Middle frontal gyrus (tissue), 1 donor: ENCODE measurements around the gene CDH1.
"Not testable (repeated sequence)": the region's sequence is repeated elsewhere in the genome, so short reads cannot be mapped to it uniquely, and the experiment has no call there.

ENCODE experiments used
- DNase-seq: peaks from one replicate; pipeline ENCODE4 v3.0.0-alpha.2; 2015; ENCODE audit warnings: low spot score; ENCODE audit errors: extremely low spot score

The CDH1 gene

DNA sequence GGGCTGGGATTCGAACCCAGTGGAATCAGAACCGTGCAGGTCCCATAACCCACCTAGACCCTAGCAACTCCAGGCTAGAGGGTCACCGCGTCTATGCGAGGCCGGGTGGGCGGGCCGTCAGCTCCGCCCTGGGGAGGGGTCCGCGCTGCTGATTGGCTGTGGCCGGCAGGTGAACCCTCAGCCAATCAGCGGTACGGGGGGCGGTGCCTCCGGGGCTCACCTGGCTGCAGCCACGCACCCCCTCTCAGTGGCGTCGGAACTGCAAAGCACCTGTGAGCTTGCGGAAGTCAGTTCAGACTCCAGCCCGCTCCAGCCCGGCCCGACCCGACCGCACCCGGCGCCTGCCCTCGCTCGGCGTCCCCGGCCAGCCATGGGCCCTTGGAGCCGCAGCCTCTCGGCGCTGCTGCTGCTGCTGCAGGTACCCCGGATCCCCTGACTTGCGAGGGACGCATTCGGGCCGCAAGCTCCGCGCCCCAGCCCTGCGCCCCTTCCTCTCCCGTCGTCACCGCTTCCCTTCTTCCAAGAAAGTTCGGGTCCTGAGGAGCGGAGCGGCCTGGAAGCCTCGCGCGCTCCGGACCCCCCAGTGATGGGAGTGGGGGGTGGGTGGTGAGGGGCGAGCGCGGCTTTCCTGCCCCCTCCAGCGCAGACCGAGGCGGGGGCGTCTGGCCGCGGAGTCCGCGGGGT, at the start of gene CDH1:
TSS of gene CDH1 (plus strand) at position 247 of the 684 bp plus-strand sequence. CDS start at position 371, 124 bp downstream.
- no peak for DNase-seq

DNA sequence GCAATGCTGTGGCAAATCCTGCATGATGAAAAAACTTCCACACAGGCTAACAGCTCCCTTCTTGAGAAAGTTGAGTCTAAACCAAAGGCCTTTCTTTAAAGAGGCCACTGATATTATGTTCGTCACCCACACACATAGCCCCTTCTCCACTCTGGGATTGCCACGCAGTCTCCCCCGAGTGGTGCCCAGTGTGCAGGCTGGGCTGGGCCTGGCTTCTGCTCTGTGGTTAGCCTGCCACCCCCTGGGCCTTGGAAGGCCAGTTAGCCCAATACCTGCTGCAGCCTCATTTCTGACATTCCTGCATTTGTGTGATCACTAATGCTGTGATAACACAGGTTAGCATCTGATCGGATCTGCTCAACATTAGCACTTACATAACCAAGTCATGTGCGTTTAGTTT, 47.2 kb upstream of the CDH1 start:
- no peak for DNase-seq

GRCh38 chr16:68695575-68695974, 41.5 kb upstream of the CDH1 start:
- DNase-seq = no peak

DNA sequence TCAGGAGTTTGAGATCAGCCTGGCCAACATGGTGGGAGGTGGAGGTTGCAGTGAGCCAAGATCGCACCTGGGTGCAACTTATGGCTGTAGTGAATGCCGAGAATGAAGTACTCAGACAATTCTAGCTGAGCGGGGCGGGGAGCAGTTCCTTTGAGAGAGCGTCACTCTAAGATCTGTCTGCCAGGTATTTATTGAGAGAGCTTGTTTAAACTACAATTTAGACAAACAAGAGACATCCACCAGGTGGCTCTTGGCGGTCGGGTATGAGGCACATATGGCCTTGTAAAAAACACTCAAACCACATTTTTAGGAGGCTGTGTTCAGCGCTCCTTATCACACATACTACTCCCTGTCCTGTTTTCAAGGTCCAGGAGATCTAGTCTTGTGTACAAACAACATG, 40.6 kb upstream of the CDH1 start:
- no peak for DNase-seq

GRCh38 chr16:68698091-68698490, 39.0 kb upstream of the CDH1 start:
- no peak for DNase-seq

DNA sequence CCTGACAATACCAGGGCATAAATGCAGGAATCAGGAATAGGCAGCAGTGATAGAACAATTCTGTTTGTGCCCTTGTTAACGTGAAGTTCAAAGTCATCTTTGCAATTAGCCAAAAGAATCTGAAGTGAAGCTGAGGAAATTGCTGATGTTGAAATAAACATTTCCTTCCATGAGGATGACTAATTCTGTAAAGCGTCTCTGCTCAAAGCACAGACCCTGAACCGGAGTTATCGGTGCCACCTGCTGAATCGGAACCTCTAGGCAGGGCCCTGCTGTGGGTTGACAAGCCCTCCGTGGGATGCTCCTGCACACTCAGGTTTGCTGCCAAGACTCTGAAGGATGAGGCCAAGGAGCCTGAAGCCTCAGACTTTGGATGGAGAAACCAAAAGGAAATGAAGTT, 37.0 kb upstream of the CDH1 start:
- DNase-seq = no peak

DNA sequence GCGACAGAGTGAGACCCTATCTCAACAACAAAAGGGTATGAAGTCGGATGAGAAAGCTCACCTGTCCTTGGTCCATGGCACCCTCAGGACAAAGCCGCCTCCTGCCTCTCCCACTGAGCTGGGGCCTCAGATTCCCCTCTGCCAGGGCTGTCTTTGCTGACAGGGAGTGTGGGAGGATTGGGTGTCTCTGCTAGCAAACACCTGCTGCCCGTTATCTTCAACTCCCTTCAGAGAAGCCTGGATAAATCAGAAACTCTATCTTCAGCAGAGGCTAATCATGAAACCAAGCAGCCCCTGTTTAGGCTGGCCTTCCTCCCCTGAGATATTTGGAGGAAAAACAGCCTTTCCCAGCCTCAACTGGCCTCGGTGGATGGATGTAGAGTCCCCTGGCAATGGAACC, 36.3 kb upstream of the CDH1 start:
- no peak for DNase-seq

GRCh38 chr16:68704232-68704867, 32.7 kb upstream of the CDH1 start:
- peak; percentile 78 for DNase-seq

DNA sequence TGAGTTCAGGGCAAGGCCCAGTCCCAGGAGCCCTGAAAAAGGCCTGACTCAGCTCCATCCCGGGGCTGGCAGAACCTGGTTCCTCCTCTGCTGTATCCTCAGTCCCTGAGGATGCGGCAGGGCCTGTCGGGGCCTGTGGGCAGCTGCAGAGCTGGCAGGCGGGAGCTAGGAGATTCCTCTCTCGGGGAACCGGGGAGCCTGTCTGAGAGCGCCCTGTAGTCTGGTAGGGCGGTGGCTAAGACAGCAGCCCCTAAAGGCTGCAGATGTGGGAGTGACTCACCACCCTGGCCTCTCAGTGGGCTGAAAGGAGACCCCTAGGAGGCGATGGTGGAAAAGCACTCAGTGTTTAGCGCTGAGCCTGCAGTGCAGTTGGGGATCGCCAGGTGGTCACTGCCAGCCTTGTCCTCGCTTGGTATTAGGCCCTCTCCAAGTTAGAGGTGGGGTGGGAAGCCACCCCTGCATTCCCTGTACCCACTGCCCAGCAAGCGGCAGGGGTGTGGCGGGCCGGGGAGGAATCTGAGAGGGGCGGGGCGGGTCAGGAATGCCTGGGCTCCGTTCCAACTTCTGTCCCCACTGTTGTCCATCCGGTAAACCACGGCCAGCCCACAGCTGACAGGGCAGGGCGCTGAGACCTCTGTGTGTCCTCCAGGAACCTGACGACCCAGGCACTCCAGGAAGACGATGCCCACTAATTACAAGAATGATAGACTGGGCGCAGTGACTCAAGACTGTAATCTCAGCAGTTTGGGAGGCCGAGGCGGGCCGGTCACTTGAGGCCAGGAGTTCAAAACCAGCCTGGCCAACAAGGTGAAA, 29.5 kb upstream of the CDH1 start:
- DNase-seq = no peak

DNA sequence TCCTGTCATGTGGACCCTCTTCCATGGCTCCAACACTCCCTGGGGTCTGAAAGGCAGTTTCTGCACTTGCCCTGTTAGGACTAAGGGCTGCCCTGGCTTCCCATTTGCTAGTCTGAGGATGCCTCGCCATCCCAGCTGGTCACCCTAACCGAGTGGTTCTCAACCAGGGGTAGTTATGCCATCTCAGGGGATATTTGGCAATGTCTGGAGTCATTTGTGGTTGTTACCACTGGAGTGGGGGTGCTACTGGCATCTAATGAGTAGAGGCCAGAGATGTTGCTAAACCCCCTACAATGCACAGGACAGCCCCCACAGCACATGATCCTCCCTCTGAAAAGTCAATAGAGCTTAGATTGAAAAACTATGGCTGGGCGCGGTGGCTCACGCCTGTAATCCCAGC, 26.9 kb upstream of the CDH1 start:
- no peak for DNase-seq

- no peak for DNase-seq
Measured at GRCh38 chr16:68711421-68712139, 25.5 kb upstream of the CDH1 start.

DNA sequence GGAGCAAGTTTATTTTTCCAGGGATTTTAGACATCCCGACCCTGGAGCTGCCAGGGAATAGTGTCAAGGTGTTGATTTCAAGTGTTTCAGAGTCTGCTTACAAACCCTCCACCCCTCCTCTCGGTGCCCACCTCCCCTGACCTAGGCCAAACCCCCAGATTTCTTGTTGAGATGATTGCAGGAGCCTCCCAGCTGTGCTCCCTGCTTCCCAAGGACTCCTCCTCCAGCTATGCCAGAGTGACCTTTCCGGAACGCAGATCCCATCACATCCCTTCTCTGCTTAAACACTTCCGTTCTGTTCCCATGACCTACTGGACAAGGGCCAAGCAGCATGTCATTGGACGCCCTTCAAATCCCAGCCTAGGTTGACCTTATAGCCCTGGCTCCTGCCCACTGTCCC, 23.7 kb upstream of the CDH1 start:
- no peak for DNase-seq

GRCh38 chr16:68715471-68715870, 21.6 kb upstream of the CDH1 start:
- no peak for DNase-seq

GRCh38 chr16:68716516-68716915, 20.6 kb upstream of the CDH1 start:
- DNase-seq = not testable (repeated sequence)

DNA sequence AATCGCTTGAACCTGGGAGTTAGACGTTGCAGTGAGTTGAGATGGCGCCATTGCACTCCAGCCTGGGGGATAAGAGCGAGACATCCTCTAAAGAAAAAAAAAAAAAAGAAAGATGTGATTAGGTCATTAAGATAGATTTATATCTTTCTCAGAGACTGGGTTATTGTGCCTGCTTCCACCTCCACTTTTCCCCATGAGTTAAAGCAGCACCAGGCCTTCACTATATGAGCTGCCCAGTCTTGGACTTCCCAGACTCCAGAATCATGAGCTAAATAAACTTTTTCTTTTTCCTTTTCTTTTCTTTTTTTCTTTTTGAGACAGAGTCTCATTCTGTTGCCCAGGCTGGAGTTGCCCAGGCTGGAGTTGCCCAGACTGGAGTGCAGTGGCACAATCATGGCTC, 19.4 kb upstream of the CDH1 start:
- DNase-seq = no peak

DNA sequence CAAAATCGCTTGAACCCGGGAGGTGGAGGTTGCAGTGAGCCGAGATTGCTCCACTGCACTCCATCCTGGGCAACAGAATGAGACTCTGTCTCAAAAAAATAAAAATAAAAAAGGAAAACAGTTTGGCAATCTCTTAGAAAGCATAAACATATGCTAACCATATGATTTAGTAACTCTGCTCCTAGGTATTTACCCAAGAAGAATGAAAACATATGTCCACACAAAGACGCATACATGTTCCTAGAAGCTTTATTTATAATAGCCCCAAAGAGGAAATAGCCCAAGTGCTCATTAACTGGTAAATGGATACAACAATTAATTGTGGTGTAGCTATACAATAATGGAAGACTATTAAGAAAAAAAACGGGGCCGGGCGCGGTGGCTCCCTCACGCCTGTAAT, 18.5 kb upstream of the CDH1 start:
- no peak for DNase-seq

DNA sequence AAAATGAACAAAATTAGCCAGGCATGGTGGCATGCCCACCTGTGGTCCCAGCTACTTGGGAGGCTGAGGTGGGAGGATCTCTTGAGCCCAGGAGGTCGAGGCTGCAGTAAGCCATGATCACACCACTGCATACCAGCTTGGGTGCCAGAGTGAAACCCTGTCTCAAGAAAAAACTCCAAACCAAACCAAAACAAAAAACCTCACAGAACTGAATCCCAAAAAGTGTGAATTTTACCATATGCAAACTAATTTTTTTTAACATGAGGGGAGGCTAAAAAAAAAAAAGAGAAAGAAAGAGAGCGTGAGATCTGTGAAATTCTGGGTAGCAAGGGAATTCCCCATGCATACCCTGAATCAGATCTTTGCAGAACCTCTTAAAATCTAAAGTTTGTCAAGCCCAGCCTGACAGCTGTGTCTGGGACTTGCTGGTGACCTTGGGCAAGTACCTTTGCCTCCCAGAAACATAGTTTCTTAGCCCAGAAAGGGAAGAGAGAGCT, 17.1 kb upstream of the CDH1 start:
- DNase-seq = no peak

DNA sequence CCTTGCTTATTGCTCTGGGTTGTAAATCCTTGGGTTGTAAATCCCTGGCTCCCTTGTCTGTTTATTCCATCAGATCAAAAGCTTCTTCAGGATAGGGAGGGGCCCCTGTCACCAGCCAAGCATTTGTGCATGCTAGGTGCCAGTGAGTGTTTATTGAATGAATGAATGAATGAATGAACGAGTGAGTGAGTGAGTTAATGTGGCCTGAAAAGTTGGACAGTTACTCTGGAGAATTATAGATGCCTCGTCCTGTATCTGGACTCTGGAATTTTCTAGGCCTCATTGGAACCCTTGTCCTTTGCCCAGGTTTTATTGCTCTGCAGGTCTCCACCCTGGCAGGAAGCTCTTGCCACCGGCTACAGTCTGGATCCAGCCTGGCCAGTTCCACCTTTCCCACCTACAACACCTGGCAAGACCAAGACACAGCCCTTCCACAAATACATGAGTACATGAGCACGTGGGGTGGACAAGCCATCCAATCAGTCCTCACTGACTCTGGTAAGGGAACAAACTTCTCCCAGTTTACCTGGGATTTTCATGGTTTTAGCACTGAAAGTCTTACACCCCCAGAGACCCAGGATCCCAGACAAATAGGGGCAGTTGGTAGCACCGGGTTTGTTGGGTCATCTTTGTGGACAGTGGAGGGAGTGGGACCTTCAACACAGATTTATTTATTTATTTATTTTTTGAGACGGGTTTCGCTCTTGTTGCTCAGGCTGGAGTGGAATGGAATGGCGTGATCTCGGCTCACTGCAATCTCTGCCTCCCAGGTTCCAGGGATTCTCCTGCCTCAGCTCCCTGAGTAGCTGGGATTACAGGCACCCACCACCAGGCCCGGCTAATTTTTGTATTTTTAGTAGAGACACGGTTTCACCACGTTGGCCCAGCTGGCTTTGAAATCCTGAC, 14.7 kb upstream of the CDH1 start:
- DNase-seq = no peak

- no peak for DNase-seq
Measured at GRCh38 chr16:68724797-68725196, 12.3 kb upstream of the CDH1 start.

DNA sequence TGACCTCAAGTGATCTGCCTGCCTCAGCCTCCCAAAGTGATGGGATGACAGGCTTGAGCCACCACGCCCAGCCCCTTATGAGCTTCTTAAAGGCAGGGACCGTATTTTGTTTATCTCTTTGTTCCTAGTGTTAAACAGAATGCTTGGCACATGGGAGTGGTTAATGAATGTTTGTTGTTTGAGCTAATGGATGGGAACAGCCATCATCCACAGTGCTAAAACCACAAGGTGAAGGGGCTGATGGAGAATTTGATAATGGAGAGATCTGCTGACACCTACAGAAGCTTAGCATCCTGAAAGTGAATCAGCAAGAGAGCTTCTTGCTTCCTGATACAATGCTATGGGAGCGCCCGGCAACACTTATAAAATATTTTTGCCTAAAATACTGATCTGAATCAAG, 8.6 kb upstream of the CDH1 start:
- DNase-seq = no peak

DNA sequence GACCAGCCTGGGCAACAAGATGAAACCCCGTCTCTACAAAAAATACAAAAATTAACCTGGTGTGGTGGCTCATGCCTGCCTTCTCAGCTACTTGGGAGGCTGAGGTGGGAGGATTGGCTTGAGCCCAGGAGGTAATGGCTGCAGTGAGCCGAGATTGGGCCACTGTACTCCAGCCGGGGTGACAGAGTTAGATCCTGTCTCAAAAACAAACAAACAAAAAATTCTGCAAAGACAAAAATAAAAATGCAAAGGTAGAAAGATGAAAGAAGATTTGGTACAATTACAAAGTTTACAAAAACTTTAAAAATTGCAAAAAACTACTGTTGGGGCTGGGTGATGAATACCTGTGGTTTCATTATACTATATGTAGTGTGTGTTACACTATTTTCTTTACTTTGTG, 5.5 kb upstream of the CDH1 start:
- DNase-seq = no peak
